PC-9 (cell line): ENCODE results near the gene LAMB1. TPM values are rescaled to one million over a fixed set of nuclear protein-coding genes. Genes with fewer than 3 reads are reported as not detected.

ENCODE experiments used
- BruUV-seq: library from RNA; stranded (reverse); fragments of 400-500 nt; replicated peaks from 2 replicates; lab custom pipeline; 2021; lab: Mats Ljungman, UMichigan
- CTCF ChIA-PET: fragments of 300-600 bp; sonication (Branson Sonifier 250); formaldehyde crosslinking; loops from one replicate; lab custom pipeline; 2022; ENCODE audit warnings: antibody characterized with exemption; lab: Charles Lee
- POLR2A ChIA-PET: fragments of 300-600 bp; sonication (Branson Sonifier 250); formaldehyde crosslinking; loops from one replicate; lab custom pipeline; 2022; ENCODE audit warnings: antibody characterized with exemption; ENCODE audit not compliant: unreplicated experiment; lab: Charles Lee
- DNase-seq, 2 experiments: peaks; one replicate each; pipeline versions ENCODE4 v3.0.0 to v3.0.0-alpha.2; 2015 to 2022; ENCODE audit warnings: mixed read lengths in 1 of 2
- H2AFZ ChIP-seq: fragments of 200-600 bp; sonication (generic); 2 replicates; pipeline ENCODE4 v1.8.1; 2017; ENCODE audit warnings: antibody characterized with exemption
- H3F3A ChIP-seq: fragments of 200-600 bp; sonication (generic); 2 replicates; pipeline ENCODE4 v1.8.1; 2017; ENCODE audit warnings: antibody characterized with exemption, mild to moderate bottlenecking, low read depth; ENCODE audit not compliant: insufficient read depth
- H3K27ac ChIP-seq: fragments of 200-600 bp; sonication (generic); 2 replicates; pipeline ENCODE4 v1.6.1; 2016; ENCODE audit warnings: mixed run types
- H3K27me3 ChIP-seq: fragments of 200-600 bp; sonication (generic); 2 replicates; pipeline ENCODE4 v1.6.1; 2016; ENCODE audit warnings: low read depth, mixed run types; ENCODE audit not compliant: insufficient read depth
- H3K36me3 ChIP-seq: fragments of 200-600 bp; sonication (generic); 2 replicates; pipeline ENCODE4 v1.6.1; 2016; ENCODE audit warnings: low read depth, mixed run types
- H3K4me1 ChIP-seq: fragments of 200-600 bp; sonication (generic); replicated peaks from 2 replicates; pipeline ENCODE4 v1.6.1; 2016; ENCODE audit warnings: mixed run types; ENCODE audit not compliant: insufficient read depth
- H3K4me2 ChIP-seq: fragments of 200-600 bp; sonication (generic); 2 replicates; pipeline ENCODE4 v1.6.1; 2017; ENCODE audit warnings: mixed run types
- H3K4me3 ChIP-seq: fragments of 200-600 bp; sonication (generic); 2 replicates; pipeline ENCODE4 v1.6.1; 2016; ENCODE audit warnings: mixed run types
- H3K79me2 ChIP-seq: fragments of 200-600 bp; sonication (generic); 2 replicates; pipeline ENCODE4 v1.6.1; 2017; ENCODE audit warnings: low read depth, mixed run types
- H3K9me2 ChIP-seq: fragments of 200-600 bp; sonication (generic); 2 replicates; pipeline ENCODE4 v1.8.1; 2017; ENCODE audit warnings: mild to moderate bottlenecking; ENCODE audit not compliant: insufficient read depth
- H3K9me3 ChIP-seq: fragments of 200-600 bp; sonication (generic); 2 replicates; pipeline ENCODE4 v1.8.1; 2016; ENCODE audit warnings: low read depth; ENCODE audit not compliant: insufficient read depth
- H4K20me1 ChIP-seq: fragments of 200-600 bp; sonication (generic); 2 replicates; pipeline ENCODE4 v1.8.1; 2017; ENCODE audit not compliant: insufficient read depth
- CTCF ChIP-seq: fragments of 200-600 bp; sonication (generic); conservative IDR thresholded peaks from 2 replicates; pipeline ENCODE4 v1.6.1; 2017; ENCODE audit warnings: mixed run types, antibody characterized with exemption, mild to moderate bottlenecking, moderate library complexity
- EZH2 ChIP-seq: fragments of 200-600 bp; sonication (generic); IDR thresholded peaks from 2 replicates; pipeline ENCODE4 v1.8.0; 2017; ENCODE audit warnings: antibody characterized with exemption, low read depth
- intact Hi-C: fragments of 100-400 bp; cut with micrococcal nuclease; formaldehyde crosslinking; loops from one replicate; pipeline ENCODE4 v1.10.0; 2022; ENCODE audit not compliant: unreplicated experiment
- total RNA-seq: library from RNA; stranded (reverse); gene quantifications from 2 replicates; pipeline ENCODE4 v1.2.3, GENCODE V29; 2021

Gene LAMB1
- total RNA-seq, 1 experiment from 2014 or later, result 236 TPM

GRCh38 chr7:107946451-107946850 lies 56.5 kb downstream of the LAMB1 start:
- ChIA-PET CTCF (no interaction called here), POLR2A (no interaction called here)
- peaks cover 54% of the 10 kb centered on the region for H3K4me1 ChIP-seq
- H3K9me3 ChIP-seq, result no peaks in the 10 kb centered on the region
- peaks cover 59% of the 10 kb centered on the region for H3K36me3 ChIP-seq
- intact Hi-C loops, result loop anchor here (10.0 kb wide), 1 partner anchor 578 kb away; the partner anchor contains the start of gene PNPLA8
- H2AFZ ChIP-seq, result no peak overlapping the region
- TF ChIP-seq EZH2, result no peak
- TF ChIP-seq CTCF, result no peak
- no peak overlapping the region for H3K4me3 ChIP-seq
- H4K20me1 ChIP-seq, result no peaks in the 10 kb centered on the region
- H3K79me2 ChIP-seq, result peaks cover 19% of the 10 kb centered on the region; the same call in 1 of the 2 replicates
- no peaks in the 10 kb centered on the region for H3K9me2 ChIP-seq
- H3F3A ChIP-seq, result peaks cover 42% of the 10 kb centered on the region
- H3K27ac ChIP-seq, result no peak overlapping the region
- no TSS peak for BruUV-seq
- no peak for DNase-seq
- no peaks in the 10 kb centered on the region for H3K27me3 ChIP-seq
- no peak overlapping the region for H3K4me2 ChIP-seq

- H4K20me1 ChIP-seq, result no peaks in the 10 kb centered on the region
- intact Hi-C loops, result loop anchor here (1.0 to 10.0 kb wide), 2 partner anchors 32 to 579 kb away; partner anchors contain the start of gene PNPLA8
- H3K36me3 ChIP-seq, result peaks cover 55% of the 10 kb centered on the region
- H3F3A ChIP-seq, result peaks cover 30% of the 10 kb centered on the region
- H3K79me2 ChIP-seq, result peaks cover 15% of the 10 kb centered on the region; the same call in 1 of the 2 replicates
- no peak overlapping the region for H3K4me3 ChIP-seq
- H3K9me2 ChIP-seq, result no peaks in the 10 kb centered on the region
- no peak overlapping the region for H3K27ac ChIP-seq
- TF ChIP-seq CTCF, result no peak
- TF ChIP-seq EZH2, result no peak
- ChIA-PET POLR2A (no interaction called here), CTCF (no interaction called here)
- peaks cover 42% of the 10 kb centered on the region for H3K4me1 ChIP-seq
- no peak for DNase-seq
- H3K27me3 ChIP-seq, result no peaks in the 10 kb centered on the region
- H3K9me3 ChIP-seq, result no peaks in the 10 kb centered on the region
- no peak overlapping the region for H2AFZ ChIP-seq
- no peak overlapping the region for H3K4me2 ChIP-seq
- BruUV-seq, result no TSS peak
Observed at GRCh38 chr7:107945332-107945731, 57.6 kb downstream of the LAMB1 start.

- no peak for TF ChIP-seq EZH2
- no peak for TF ChIP-seq CTCF
- Histone ChIP-seq H3F3A (peaks cover 24% of the 10 kb centered on the region), H3K36me3 (peaks cover 51% of the 10 kb centered on the region), H3K79me2 (peaks cover 9% of the 10 kb centered on the region; the same call in 1 of the 2 replicates), H3K27ac (no peak overlapping the region), H3K9me3 (no peaks in the 10 kb centered on the region), H3K4me1 (peaks cover 35% of the 10 kb centered on the region), H4K20me1 (no peaks in the 10 kb centered on the region), H2AFZ (no peak overlapping the region), H3K27me3 (no peaks in the 10 kb centered on the region), H3K4me2 (no peak overlapping the region), H3K4me3 (no peak overlapping the region), H3K9me2 (no peaks in the 10 kb centered on the region)
- BruUV-seq, result no TSS peak
- DNase-seq, result no peak
- ChIA-PET POLR2A (no interaction called here), CTCF (no interaction called here)
- intact Hi-C loops, result loop anchor here (1.0 to 10.0 kb wide), 2 partner anchors 33 to 580 kb away; partner anchors contain the start of gene PNPLA8
Observed at GRCh38 chr7:107944411-107945169, 58.4 kb downstream of the LAMB1 start.
